Skeletal muscle tissue (tissue), 4 donors: Measurements from ENCODE around the gene NCK1. TPM values are rescaled to one million over a fixed set of nuclear protein-coding genes. Genes with fewer than 3 reads are reported as not detected.
A peak's percentile ranks its signal among the peaks of the same experiment; 100 is the strongest.

Experiments used
- H3K27ac ChIP-seq: one replicate; pipeline ENCODE4 v1.7.0; 2013; ENCODE audit warnings: mild to moderate bottlenecking, low read depth, low read length, inconsistent platforms
- H3K27me3 ChIP-seq, 3 donors: one replicate each; pipeline ENCODE4 v1.7.0; 2013; ENCODE audit warnings: low read length in 3 of 3; ENCODE audit not compliant: control insufficient read depth in 3 of 3, insufficient read depth in 3 of 3
- H3K36me3 ChIP-seq, 3 donors: one replicate each; pipeline ENCODE4 v1.7.0; 2013; ENCODE audit warnings: low read length in 3 of 3; ENCODE audit not compliant: control insufficient read depth in 3 of 3, insufficient read depth in 3 of 3
- H3K4me1 ChIP-seq, 3 donors: one replicate each; pipeline ENCODE4 v1.7.0; 2013; ENCODE audit warnings: low read length in 3 of 3, mild to moderate bottlenecking in 3 of 3; ENCODE audit not compliant: control insufficient read depth in 3 of 3, insufficient read depth in 3 of 3
- H3K4me3 ChIP-seq, 3 donors: one replicate each; pipeline ENCODE4 v1.7.0; 2013; ENCODE audit warnings: low read length in 3 of 3
- H3K9ac ChIP-seq, 3 donors: one replicate each; pipeline ENCODE4 v1.7.0; 2013; ENCODE audit warnings: low read length in 3 of 3, mild to moderate bottlenecking in 3 of 3, moderate library complexity in 2 of 3, low read depth in 1 of 3
- H3K9me3 ChIP-seq, 3 donors: one replicate each; pipeline ENCODE4 v1.7.0; 2013; ENCODE audit warnings: low read length in 3 of 3; ENCODE audit not compliant: control insufficient read depth in 3 of 3
- total RNA-seq: library from RNA; depleted of rRNA; stranded (reverse); fragments of >200 nt; gene quantifications from one replicate; pipeline ENCODE4 v1.2.3, GENCODE V29; 2014
- donor health status: Osteomylitis.

The NCK1 gene
- total RNA-seq, 1 donor from 2014 or later, result 36.5 TPM

- Histone ChIP-seq H3K9ac (no peak overlapping the region), H3K27ac (no peak overlapping the region), H3K4me3 (no peak overlapping the region), H3K36me3 (peaks cover 0 to 8% (median 0%) of the 10 kb centered on the region in 3 donors), H3K27me3 (no peaks in the 10 kb centered on the region), H3K4me1 (peaks cover 0 to 16% (median 6%) of the 10 kb centered on the region in 3 donors), H3K9me3 (no peaks in the 10 kb centered on the region)
Observed at GRCh38 chr3:136937851-136938250, 75.8 kb downstream of the NCK1 start.

GRCh38 chr3:136938334-136938733 lies 76.3 kb downstream of the NCK1 start:
- H3K9ac ChIP-seq, result no peak overlapping the region
- peaks cover 0 to 16% (median 7%) of the 10 kb centered on the region in 3 donors for H3K4me1 ChIP-seq

GRCh38 chr3:136939489-136939888 lies 77.5 kb downstream of the NCK1 start:
- H3K4me1 ChIP-seq, result peaks cover 0 to 16% (median 7%) of the 10 kb centered on the region in 3 donors
- no peak overlapping the region for H3K27ac ChIP-seq
- no peak overlapping the region for H3K4me3 ChIP-seq
- H3K27me3 ChIP-seq, result no peaks in the 10 kb centered on the region
- peak overlapping the region in 1 of 3 donors; percentile 2 for H3K9ac ChIP-seq
- H3K9me3 ChIP-seq, result no peaks in the 10 kb centered on the region
- H3K36me3 ChIP-seq, result peaks cover 0 to 7% (median 0%) of the 10 kb centered on the region in 3 donors

More at GRCh38 chr3:136938334-136938733, 76.3 kb downstream of the NCK1 start:
- Histone ChIP-seq H3K9me3 (no peaks in the 10 kb centered on the region), H3K27me3 (no peaks in the 10 kb centered on the region), H3K27ac (no peak overlapping the region), H3K4me3 (no peak overlapping the region), H3K36me3 (peaks cover 0 to 8% (median 0%) of the 10 kb centered on the region in 3 donors)

GRCh38 chr3:136942803-136943202 lies 80.8 kb downstream of the NCK1 start:
- Histone ChIP-seq H3K4me1 (peaks cover 0 to 17% (median 7%) of the 10 kb centered on the region in 3 donors), H3K9me3 (no peaks in the 10 kb centered on the region), H3K4me3 (no peak overlapping the region), H3K9ac (no peak overlapping the region), H3K36me3 (peaks cover 5 to 7% (median 7%) of the 10 kb centered on the region in 3 donors), H3K27ac (no peak overlapping the region), H3K27me3 (no peaks in the 10 kb centered on the region)

- H3K4me3 ChIP-seq, result no peak overlapping the region
- H3K9me3 ChIP-seq, result no peaks in the 10 kb centered on the region
- H3K9ac ChIP-seq, result no peak overlapping the region
- H3K36me3 ChIP-seq, result peaks cover 5 to 7% (median 7%) of the 10 kb centered on the region in 3 donors
- H3K27me3 ChIP-seq, result no peaks in the 10 kb centered on the region
- no peak overlapping the region for H3K27ac ChIP-seq
- H3K4me1 ChIP-seq, result peaks cover 0 to 15% (median 7%) of the 10 kb centered on the region in 3 donors
Observed at GRCh38 chr3:136943436-136943835, 81.4 kb downstream of the NCK1 start.

- no peak overlapping the region for H3K9ac ChIP-seq
- H3K36me3 ChIP-seq, result peaks cover 5 to 7% (median 7%) of the 10 kb centered on the region in 3 donors
- no peak overlapping the region for H3K4me3 ChIP-seq
- peaks cover 0 to 9% (median 7%) of the 10 kb centered on the region in 3 donors for H3K4me1 ChIP-seq
- H3K9me3 ChIP-seq, result no peaks in the 10 kb centered on the region
- no peak overlapping the region for H3K27ac ChIP-seq
- H3K27me3 ChIP-seq, result no peaks in the 10 kb centered on the region
Observed at GRCh38 chr3:136946978-136947377, 85.0 kb downstream of the NCK1 start.

GRCh38 chr3:136947477-136947876 lies 85.5 kb downstream of the NCK1 start:
- peaks cover 0 to 6% (median 4%) of the 10 kb centered on the region in 3 donors for H3K4me1 ChIP-seq
- no peak overlapping the region for H3K4me3 ChIP-seq
- no peak overlapping the region for H3K27ac ChIP-seq
- H3K9ac ChIP-seq, result no peak overlapping the region
- no peaks in the 10 kb centered on the region for H3K9me3 ChIP-seq
- H3K27me3 ChIP-seq, result no peaks in the 10 kb centered on the region
- H3K36me3 ChIP-seq, result peaks cover 5 to 7% (median 7%) of the 10 kb centered on the region in 3 donors

- H3K4me3 ChIP-seq, result no peak overlapping the region
- peaks cover 0 to 2% (median 0%) of the 10 kb centered on the region in 3 donors for H3K4me1 ChIP-seq
- H3K36me3 ChIP-seq, result peaks cover 5 to 7% (median 7%) of the 10 kb centered on the region in 3 donors
- H3K9ac ChIP-seq, result no peak overlapping the region
- H3K27me3 ChIP-seq, result no peaks in the 10 kb centered on the region
- no peaks in the 10 kb centered on the region for H3K9me3 ChIP-seq
- H3K27ac ChIP-seq, result no peak overlapping the region
Observed at GRCh38 chr3:136949146-136949545, 87.1 kb downstream of the NCK1 start.

GRCh38 chr3:136949708-136950107 lies 87.7 kb downstream of the NCK1 start:
- Histone ChIP-seq H3K9ac (no peak overlapping the region), H3K27ac (no peak overlapping the region), H3K27me3 (no peaks in the 10 kb centered on the region), H3K4me1 (peaks cover 0 to 2% (median 0%) of the 10 kb centered on the region in 3 donors), H3K4me3 (no peak overlapping the region), H3K9me3 (no peaks in the 10 kb centered on the region), H3K36me3 (peaks cover 5 to 7% (median 7%) of the 10 kb centered on the region in 3 donors)

GRCh38 chr3:136950623-136951022 lies 88.6 kb downstream of the NCK1 start:
- Histone ChIP-seq H3K4me3 (no peak overlapping the region), H3K27ac (no peak overlapping the region), H3K9ac (no peak overlapping the region)

More at GRCh38 chr3:136950623-136951022, 88.6 kb downstream of the NCK1 start:
- H3K27me3 ChIP-seq, result no peaks in the 10 kb centered on the region
- no peaks in the 10 kb centered on the region for H3K9me3 ChIP-seq
- peaks cover 5% of the 10 kb centered on the region in 3 donors for H3K36me3 ChIP-seq
- peaks cover 0 to 2% (median under 1%) of the 10 kb centered on the region in 3 donors for H3K4me1 ChIP-seq
